NCI-H748 (cell line): ENCODE results near the gene TOR2A.

Source experiments
- DNase-seq: peaks from one replicate; lab custom pipeline; 2025; ENCODE audit not compliant: unreplicated experiment; lab: John Stamatoyannopoulos, UW

The TOR2A gene

GRCh38 chr9:127700594-127701255 is 34.4 kb downstream of the TOR2A start:
- DNase-seq, result no peak

- DNase-seq, result no peak
Observed at GRCh38 chr9:127700140-127700539, 35.0 kb downstream of the TOR2A start.

- DNase-seq, result peak; percentile 89
Observed at GRCh38 chr9:127698985-127699670, 36.0 kb downstream of the TOR2A start.

GRCh38 chr9:127698386-127698785 is 36.7 kb downstream of the TOR2A start:
- DNase-seq, result no peak

- DNase-seq, result no peak
Observed at GRCh38 chr9:127697575-127697974, 37.5 kb downstream of the TOR2A start.

DNA sequence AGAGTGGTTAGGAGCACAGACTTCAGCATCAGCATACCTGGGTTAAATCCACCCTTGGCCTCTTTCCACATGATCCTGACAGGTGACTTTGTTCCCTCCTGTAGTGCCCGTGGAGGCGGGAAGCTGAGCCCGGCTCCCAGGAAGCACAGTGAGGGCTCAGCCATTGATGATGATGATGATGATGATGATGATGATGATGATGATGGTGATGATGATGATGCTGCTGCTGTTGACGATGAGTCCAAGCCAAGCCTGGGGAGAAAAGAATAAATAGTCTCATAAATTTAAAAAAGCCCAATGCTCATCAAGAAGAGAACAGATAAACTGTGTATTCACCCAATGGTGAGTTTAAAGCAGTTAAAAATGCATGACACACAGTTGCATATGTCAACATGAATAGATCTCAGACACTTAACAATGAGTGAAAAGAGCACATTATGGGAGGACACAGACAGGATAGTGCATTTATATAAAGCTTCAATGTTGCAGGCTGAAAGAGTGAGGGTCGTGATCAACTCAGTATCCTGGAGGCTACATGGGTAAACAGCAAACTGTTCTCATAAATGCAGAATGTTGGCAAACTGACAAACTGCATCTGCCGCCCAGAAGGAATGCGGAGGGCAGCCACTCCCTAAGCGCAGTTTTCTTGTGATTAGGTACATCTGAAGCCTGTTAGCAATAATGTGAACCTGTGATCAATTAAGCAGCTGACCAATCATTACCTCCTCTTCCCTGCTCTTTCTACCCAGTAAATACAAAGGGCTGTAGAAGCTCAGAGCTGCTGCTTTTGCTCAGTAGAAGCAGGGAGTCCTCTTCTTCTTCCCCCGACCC is 40.0 kb downstream of the TOR2A start:
- no peak for DNase-seq

- DNase-seq, result no peak
Observed at GRCh38 chr9:127693697-127694096, 41.4 kb downstream of the TOR2A start.

GRCh38 chr9:127693143-127693542 is 42.0 kb downstream of the TOR2A start:
- DNase-seq, result no peak

GRCh38 chr9:127692071-127692470 is 43.0 kb downstream of the TOR2A start:
- DNase-seq, result no peak

DNA sequence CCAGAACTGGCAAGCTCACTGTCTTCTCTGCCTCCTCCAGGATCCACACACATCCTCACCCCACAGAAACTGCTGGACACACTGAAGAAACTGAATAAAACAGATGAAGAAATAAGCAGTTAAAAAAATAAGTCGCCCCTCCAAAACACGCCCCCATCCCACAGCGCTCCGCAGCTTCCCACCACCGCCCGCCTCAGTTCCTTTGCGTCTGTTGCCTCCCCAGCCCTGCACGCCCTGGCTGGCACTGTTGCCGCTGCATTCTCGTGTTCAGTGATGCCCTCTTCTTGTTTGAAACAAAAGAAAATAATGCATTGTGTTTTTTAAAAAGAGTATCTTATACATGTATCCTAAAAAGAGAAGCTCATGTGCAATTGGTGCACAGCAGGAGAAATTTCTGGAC is 44.4 kb downstream of the TOR2A start:
- no peak for DNase-seq

GRCh38 chr9:127689329-127690000 is 45.6 kb downstream of the TOR2A start:
- DNase-seq, result no peak

DNA sequence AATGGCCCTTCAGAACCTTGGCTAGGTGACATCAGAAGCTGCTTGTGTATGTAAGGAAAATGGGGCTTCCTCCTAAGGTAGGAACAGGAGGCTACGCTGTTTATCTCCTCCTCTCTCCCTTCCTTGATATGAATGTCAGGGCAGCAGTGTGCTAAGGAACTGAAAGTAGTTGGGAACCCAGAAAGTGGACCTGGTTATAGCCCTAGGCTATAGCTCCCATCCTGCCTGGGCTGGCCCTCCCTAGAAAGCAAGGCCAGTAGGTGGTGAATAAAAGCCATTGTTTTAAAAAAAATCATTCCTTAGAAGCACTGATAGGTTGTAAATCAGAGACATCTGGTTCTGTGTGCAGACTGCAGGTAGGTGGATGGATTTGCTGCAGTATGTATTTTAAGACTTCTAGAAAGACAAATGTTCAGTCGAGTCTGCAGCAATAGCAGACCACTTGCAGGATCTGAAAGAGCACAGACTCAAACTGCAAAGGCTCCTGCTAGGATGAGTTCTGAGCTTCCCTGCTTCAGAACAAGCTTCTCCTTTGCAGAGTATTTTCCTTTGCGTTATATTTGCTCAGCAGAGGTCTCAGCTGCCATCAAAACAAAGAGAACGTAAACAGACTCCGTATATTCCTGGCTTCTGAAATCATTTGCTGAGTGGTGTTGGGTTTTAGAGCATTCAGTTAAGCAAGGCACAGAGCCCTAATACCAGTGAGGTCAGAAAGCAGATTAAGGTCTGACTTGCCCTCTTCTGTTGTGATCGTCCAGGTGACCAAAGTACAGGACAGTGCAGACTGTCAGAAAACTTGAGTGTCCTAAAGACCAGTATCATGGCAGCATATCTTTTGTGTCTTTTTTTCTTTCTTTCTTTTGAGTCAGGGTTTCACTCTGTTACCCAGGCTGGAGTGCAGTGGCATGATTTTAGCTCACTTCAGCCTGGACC is 48.4 kb downstream of the TOR2A start:
- DNase-seq, result no peak

DNA sequence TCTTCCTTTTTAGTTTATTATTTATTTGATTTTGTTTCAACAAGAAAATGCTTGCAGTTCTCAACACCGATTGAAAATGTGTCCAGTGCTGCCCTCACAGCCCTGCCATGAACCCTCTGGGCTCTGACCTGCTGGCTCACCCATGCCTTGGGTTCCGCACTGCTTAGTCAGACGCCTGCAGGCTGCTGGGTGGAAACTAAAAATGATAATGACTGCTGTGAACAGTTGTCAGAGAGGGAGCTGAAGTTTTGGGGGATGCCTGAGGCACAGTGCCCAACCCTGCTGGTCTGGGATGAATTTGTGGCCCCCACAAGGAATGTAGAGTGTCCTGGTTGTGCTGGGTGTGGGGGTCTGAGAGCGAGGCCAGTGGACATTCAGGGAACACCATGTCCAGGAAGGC is 50.5 kb downstream of the TOR2A start:
- DNase-seq, result no peak

- DNase-seq, result no peak
Observed at GRCh38 chr9:127683723-127684122, 51.4 kb downstream of the TOR2A start.

DNA sequence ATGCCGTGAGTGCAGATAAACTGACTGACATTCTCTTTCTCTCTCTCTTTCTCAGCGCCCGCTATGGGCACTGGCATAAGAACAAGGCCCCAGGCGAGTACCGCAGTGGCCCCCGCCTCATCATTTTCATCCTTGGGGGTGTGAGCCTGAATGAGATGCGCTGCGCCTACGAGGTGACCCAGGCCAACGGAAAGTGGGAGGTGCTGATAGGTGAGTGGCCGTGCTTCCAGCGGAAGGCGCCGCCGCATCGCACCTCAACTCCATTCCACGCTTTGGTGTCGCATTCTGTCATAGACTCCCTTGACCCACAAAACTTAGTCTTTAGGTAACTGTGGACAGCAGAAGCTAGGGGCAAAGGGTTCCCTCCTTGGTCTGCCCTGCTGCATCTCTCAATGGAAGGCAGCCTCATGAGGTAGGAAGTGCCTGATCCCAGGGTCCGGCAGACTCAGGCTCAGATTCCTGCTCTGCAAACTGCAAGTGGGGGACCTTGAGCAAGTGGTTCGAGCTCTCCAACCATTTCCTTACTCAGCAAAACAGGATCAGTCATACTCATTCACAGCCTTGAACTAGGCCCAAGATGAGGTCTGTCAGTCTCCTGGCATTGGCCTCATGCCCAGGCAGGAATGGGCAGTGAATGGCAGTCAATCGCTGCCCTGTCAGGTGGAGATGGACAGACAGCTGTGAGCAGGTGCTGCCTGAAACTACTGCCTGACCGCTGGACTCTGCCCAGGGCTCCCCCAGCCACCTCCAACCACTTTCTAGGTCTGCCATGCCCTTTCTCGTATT is 52.5 kb downstream of the TOR2A start:
- no peak for DNase-seq
